Iris pigment epithelial cell (primary cell): ENCODE results near the gene WDFY2.

ENCODE experiments used
- DNase-seq: peaks from one replicate; pipeline ENCODE4 v3.0.0-alpha.2; 2011; ENCODE audit warnings: low read depth

The WDFY2 gene

DNA sequence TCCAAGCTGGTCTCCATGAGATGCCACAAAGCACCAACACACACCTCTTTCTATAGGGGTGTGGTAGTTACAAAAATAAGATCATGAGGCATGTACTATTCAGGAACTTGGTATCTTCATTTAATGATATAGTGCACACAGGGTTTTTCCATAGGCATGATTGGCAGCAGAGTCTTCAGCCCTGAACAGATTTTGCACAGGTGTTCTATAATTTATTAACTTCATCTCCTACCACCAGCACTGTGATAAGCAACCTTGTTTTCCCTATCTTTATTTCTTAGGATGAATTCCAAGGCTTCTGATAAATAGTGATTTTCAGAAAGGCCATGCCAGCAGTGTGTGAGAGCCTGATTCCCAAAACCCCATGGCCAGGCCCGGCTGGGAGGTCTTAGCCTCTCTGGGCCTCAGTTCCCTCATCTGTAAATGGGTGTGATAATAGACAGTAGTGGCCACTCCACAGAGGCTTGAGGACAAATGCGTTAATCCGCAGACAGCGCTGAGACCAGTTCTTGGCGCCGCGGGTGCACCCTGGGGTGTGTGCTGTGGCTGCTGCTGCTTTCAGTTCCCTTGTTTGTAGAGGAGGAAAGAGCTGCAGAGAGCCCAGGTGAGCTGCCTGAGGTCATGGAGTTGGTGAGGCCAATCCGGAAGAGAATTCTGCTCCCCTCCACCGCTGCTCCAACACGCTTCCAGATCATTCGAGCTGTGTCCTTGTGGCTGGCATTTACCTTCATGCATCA is 186.6 kb downstream of the WDFY2 start:
- DNase-seq, result no peak

DNA sequence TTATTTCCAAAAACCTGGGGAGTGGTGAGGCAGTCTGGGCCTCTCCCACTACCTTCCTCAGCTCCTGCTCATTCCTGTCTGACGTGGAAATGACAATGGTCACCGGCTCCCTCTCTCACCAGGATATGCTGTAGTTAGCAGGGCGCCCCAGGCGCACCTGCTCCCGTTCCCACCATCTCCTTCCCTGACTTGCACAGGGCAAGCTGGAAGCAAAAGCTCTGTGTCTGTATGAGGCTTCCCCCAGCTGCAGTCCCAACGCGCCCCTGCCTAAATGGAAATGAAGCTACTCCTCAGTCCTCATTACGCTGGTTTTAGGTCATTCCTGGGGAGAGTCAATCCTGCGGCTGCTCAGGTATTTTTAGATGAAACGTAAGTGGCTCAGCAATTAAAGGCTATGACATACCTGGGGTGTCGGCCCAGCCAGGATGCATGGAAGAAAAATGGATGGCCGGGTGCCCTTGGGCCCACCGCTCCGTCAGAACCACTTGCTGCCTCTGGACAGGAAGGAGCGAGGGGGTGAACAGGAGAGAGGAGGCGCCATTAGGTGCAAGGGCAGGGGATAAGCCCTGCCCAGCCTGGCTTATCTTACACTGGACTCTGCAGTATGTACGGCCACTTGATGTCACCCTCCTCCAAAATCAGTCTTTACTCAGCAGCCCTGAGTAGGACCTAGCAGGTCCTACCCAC is 187.3 kb downstream of the WDFY2 start:
- DNase-seq, result no peak

DNA sequence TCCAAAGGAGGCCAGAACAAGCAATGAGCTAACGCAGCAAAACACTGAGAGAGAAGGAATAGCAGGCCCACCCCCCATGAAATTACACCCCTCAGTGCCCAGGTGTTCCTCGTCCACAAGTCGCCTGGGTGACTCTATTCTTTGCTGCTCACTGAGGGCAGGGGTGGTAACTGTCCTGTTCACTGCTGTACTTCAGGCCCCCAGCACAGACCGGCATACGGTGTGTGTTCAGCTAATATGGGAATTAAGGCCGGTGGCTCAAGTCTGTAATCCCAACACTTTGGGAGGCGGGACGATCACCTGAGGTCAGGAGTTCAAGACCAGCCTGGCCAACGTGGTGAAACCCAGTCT is 187.8 kb downstream of the WDFY2 start:
- no peak for DNase-seq

DNA sequence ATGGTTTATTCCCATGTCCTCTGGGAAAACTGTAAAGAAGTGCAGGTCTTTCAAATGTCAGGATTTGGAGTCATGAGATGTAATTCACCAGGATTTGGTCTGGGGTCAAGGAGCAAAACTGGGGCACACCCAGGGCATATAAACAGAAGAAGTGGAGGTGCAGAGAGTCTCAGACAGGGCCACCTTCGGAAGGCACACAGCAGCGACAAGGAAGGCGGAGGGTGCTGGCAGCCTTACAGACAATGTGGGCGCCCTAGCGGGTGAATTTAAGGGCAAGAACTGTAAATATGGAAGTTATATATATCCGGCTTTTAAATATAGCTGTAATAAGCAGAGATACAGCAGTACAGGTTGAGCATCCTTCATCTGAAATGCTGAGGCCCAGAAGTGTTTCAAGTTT is 188.5 kb downstream of the WDFY2 start:
- DNase-seq, result no peak

DNA sequence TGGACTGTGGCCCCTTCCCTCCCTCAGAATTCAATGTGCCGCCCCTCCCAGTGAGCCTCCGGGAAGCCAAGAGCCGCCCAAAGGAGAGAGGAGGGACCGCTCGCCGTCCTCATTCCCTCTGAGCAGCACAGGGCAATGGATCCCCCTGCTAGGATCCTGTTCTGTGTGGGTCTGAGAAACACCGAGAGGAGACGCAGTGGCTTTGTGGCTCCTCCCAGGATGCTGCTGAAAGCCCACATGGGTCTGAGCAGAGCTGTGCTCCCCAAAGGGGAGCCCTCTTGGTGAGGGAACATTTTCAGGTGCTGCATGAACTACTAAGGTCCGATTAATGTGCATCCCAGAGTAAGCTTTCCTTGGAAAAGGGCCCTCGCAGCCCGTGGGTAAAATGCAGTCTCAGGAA is 189.3 kb downstream of the WDFY2 start:
- DNase-seq, result no peak

DNA sequence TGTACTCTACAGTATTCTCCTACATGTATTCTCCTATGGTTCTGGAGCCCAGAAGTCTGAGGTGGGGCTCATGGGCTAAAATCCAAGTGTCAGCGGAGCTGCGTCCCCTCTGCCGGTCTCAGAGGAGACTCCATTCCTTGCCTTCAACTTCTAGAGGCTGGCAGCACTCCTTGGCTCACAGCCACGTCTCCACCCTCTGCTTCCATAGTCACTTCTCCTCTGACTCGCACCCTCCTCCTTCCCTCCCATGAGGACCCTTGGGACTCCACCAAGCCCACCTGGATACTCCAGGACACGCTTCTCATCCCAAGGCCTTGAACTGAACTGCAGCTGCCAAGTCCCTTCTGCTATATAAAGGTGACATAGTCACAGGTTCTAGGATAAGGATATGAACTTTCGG is 191.9 kb downstream of the WDFY2 start:
- no peak for DNase-seq

DNA sequence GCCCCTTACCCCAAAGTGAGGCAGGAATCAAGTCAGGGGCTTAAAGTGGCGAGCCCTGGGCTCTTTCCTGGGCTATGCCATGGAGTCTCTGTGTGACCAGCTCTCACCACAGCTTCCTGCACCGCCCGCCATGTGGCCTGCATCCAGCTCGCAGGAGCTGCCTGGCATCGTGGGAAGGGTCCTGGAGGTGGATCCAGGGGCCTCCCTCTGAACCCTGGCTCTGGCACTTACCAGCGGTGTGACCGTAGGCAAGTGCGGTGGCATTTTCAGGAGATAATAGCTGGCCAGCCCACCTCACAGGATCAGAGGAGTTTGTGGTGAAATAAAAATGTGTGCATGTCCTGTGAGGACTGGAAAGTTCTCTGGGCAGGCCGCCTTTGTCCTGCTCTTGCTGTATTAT is 193.7 kb downstream of the WDFY2 start:
- DNase-seq, result no peak

DNA sequence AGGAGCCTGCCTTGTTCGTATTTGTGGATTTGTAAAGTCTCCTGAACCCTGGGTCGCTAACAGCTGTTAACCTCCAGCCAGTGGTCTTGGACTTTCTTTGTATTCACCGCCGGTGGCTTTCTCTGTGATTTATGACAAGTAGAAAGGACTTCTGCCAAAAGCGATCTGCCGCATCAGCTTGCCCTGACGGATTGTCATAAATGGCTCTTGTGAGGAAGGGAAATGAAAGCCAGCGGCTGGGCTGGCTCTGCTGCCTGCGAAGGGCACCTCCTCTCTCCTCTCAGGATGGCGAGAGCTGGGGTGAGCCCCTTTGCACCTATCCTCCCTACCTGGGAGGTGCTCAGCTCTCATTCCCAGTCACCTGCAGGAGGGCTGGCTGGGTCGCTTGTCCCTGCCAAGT is 194.1 kb downstream of the WDFY2 start:
- DNase-seq, result no peak

DNA sequence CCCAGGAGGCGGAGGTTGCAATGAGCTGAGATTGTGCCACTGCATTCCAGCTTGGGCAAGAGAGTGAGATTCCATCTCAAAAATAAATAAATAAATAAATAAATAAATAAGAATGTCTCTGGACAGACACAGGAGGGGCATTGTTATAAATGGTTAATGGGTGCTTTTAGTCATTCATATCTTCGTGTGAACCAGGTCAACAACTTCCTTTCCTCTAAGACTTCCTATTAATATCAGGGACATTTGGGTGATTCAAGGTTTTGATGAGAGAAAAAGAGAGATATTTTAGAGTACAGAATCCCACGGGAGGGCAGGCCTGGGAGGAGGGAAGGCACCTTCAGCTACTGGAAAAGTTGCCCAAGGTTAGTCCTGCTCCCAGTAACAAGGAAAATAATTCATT is 195.8 kb downstream of the WDFY2 start:
- DNase-seq, result no peak

DNA sequence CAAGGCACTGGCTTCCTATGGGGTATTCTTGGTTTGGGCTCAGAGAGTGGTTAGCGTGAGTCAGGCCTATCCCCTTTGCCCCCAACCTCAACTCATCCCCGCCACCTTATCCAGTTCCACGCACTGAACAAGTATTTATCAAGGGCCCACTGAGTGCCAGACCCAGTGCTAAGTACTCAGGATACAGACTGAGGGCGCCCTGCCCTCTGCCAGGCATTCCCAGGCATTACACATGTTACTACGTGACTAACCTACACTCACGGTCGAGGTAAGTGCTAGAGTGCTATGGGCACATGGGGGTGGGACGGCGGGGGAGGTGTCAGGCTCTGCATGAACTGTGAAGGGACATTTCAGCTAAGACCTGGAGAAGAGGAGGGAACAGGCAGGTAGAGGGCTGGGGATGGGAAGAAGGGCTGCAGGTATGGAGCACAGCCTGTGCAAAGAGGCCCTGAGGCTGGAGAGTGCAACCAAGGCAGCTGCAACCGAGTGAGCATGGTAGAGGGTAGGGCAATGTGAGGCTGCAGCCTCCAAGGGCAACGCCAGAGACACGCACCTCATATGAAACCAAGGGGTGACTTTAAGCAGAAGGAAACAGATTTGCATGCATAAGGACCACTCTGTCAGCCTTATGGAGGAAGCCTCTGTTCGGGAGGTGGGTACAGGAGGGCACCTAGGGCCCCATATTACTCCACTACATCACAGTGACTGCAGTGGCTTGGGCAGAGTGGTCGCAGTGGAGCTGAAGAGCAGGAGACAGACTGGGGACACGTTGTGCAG is 197.2 kb downstream of the WDFY2 start:
- DNase-seq, result peak; percentile 50

DNA sequence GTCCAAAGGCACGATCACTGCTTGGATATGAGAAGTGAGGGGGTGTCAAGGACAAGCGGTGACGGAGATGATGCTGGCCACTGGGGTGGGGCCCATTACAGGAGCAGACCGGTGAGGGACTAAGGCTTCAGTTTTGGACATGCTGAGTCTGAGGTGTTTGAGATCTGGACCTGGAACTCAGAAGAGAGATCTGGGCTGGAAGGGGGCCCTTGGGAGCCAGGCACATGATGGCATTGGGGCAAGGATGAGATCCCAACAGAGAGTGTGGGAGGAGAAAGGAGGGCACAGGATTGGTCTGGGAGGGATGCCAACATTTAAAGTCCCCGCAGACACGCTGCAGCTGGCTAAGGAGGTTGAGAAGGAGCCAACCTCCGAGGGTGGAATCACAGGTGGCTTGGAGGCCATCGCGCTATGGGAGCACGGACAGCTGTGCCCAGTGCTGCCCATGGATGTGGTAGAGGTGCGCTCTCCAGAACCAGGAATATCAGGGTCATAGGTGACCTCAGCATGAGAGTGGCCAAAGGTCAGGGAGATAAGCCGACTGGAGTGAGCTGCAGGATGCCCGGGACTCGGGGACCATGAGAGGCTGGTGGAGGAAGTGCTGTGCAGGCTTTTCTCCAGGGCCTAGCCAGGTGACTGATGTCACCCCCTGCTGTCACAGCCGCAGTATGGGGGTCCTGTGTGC is 197.9 kb downstream of the WDFY2 start:
- no peak for DNase-seq

DNA sequence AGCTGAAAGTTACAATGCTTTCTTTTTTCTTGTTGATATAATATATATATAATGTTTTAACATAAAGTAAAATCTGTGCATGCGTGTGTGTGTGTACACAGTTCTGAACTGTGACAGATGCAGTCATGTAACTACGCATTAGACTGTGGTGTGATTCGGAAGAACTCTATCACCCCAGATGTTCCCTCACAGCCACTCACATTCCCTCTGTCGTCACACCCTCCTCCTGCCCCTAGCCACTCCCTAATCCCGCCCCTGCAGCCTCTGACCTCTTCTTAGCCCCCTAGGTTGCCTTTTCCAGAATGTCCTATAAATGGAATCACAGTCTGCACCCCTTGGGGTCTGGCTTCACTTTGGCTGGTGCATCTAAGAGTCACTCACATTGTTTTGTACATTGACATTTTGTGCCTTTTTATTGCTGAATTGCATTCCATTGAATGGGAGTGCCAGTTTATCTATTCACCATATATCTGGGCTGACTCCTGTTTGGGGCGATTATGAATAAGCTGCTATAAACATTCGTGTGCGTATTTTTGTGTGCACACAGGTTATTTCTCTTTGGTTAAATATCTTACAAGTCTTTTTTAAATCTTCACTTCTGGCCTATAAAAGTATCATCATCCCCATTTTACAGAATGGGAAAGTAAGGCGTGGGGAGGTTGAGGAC is 199.3 kb downstream of the WDFY2 start:
- no peak for DNase-seq

DNA sequence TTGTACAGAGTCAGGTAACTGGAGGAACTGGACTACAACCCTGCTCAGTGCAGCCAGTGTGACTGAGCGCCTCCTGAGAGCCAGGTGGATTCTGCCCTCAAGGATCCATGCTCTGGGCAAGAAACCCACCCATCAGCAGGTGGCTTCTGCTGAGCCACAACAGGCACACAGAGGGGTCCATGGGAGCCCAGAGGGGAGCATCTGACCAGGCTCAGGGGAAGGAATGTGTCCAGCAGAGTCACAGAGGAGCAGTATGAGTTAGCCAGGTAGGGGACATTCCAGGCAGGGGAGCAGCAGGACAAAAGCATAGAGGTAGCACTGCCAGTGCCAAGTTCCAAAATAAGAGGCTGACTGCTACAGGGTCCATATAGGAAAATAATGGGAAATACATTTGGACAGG is 199.8 kb downstream of the WDFY2 start:
- DNase-seq, result no peak

DNA sequence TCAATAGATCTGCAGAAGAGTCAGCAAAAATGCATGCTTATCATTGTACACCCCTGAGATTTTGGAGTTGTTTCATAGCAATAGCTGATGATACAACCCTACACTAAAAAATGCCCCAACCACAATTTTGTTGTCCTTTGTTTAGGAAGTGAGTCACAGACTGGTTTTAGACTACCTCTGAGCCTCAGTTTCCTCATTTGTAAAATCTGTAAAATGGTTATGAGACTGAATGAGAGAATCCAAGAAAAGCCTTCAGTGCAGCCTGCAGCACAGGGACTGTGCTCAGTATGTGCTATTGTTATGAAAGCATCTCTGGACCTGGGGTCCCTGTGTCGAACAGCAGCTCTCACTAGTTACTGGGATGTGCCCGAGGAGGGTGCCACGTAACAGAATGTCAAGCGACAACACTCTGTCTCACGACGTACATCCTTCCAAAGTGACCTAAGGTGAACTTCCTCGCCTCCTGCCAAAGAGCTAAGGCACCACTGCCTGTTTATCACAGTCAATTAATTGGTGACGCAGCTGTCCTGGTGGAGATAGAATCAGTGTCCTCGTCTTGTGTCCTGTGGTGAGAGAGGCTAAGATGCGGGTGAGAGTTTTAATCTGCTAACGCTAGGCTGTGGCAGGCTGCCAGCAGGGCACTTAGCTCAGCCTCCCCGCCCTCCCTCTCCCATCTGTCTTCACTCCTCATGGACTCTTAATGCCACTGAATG is 201.6 kb downstream of the WDFY2 start:
- DNase-seq, result no peak

DNA sequence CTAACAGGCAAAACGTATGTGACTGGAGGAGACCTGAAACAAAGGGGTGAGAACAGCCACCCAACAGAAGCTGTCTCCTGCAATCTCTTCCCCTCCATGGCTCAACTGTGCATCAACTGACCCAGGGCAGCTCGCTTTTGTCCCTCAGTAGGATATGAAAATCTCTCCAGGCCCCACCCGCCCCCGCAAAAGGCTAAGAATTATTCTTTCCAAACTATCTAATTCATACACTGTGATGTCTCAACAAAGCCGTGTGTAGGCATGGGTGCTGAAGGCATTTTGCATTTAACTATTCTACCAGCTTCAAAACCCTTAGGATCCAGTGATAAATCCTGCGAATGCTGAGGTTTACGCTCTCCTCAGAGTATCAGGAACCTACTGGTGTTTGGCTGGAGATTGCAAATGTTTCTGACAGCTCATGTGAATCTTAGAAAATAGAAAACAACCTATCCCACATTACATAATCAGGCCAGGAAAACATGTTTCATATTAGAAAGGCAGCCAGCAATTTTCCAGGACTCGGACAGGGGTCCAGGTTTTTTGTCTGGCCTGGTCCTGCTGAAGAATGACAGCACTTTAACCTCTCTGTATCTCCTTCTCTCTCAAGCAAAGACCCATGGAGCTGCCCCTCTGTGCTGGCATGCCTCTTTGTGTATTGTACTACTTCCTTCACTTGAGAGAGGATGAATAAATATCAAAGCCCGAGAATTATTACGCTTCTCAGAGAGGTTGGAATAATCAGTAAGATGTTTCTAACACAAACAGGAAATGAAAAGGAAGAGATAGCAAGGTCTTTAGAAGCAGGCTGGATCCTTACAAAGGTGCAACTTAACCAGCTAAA is 202.4 kb downstream of the WDFY2 start:
- no peak for DNase-seq

DNA sequence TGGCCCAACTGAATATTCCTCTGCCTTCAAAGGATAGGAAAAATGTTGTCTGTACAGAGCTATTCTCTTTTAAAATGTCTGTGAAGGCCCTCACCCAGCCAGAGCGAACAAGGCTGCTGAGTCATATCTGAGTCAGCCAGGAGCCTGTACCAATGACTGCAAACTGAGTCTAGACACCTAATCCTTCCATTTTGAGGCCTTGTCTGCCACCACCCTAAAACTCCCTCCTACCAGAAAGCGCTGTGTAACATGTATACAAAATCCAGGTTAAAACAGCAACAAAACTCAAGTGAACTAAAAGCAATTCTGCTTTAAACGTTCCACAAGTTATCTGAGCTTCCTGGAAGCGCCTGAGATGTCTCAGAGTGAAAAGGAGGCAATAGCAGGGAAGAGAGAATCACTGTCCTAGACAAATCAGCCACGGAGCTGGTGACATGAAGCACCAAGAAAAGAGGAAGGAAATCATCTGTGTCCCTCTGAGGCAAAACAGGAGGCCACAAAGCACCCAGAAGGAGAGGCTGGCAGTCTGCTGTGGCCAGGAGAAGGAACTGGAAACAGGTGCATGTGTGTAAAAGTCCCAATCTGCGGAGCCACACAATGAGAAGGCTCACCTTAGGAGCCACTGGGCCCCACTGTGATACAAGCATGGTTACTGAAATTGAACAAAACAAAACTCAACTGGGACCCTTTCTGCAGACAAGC is 209.5 kb downstream of the WDFY2 start:
- peak; percentile 95 for DNase-seq

DNA sequence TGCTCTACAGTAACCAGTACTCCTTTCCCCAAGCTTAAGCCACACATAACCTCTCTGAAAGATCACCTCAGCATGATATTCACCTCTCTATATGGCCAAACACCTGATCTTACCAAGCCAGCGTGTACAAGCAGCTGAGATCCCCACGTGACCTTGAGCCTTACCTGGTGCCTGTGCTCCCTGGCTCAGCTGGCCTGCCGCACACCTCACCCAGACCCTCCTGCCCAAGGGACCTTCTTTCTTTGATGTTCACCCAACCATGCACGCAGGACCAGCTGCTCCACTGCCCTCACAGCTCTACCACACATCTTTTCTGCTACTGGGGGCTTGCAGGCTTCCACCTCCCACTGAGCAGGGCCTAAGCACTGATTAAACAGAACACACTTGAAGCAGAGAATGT is 210.7 kb downstream of the WDFY2 start:
- no peak for DNase-seq

DNA sequence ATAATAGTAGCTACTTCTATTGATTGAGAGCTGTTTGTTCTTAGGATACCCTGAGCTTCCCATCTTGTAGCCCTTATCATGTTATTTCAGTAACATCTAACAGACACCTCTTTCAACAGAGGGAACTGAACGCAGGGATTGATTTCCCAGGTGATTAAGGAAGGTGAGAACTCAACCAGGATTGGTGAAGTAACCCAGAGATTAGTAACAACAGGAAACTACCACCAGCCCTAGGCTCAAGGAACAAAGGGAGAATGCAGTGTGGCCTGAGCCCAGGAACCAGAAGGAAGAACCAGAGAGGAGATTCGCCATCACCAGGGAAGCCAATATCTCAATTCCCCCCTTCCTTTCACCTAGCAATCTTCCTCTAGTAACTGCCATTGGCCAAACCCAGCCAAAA is 211.2 kb downstream of the WDFY2 start:
- DNase-seq, result no peak

DNA sequence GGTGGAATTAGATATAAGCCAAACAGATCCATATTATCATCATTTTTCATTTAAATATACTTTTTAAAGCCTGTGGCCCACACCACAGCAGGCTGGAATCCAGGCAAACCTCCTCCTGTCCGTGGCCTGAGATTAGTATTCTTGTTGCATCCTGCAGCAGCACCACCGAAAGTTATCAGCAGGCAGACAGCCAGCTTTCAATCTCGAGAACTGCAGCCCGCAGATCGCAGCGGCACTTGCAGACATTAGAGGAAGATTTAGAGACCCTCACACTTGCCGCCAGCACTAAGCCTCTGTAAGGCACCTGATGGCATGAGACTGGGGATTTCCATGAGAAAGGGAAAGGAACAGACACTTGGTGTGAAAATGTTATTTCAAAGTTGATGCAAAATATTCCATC is 212.3 kb downstream of the WDFY2 start:
- no peak for DNase-seq
